NK-92 treated with Interleukin-12 subunit alpha and Interleukin-12 subunit beta, amount 100 ng/mL, for 24 hours (cell line): ENCODE results near the gene FST.

Experiments used
- DNase-seq: peaks from one replicate; lab custom pipeline; 2025; lab: John Stamatoyannopoulos, UW

The FST gene

GRCh38 chr5:53480416-53481158 is at the start of gene FST:
FST (plus strand) TSS chr5:53480629; CDS start chr5:53480792, 163 bp downstream.
- DNase-seq: no peak

- DNase-seq: no peak
These were observed 48.8 kb upstream of the FST start for GRCh38 chr5:53431665-53432064.

GRCh38 chr5:53433026-53433425 is 47.4 kb upstream of the FST start:
- no peak for DNase-seq

- no peak for DNase-seq
These were observed 45.9 kb upstream of the FST start for GRCh38 chr5:53434541-53434940.

- no peak for DNase-seq
These were observed 43.8 kb upstream of the FST start for GRCh38 chr5:53436480-53437191.

GRCh38 chr5:53438079-53438478 is 42.4 kb upstream of the FST start:
- DNase-seq: no peak

GRCh38 chr5:53438486-53439472 is 41.6 kb upstream of the FST start:
- DNase-seq: no peak

GRCh38 chr5:53442961-53443360 is 37.5 kb upstream of the FST start:
- DNase-seq: no peak

GRCh38 chr5:53445569-53445968 is 34.9 kb upstream of the FST start:
- DNase-seq: no peak

GRCh38 chr5:53446908-53447307 is 33.5 kb upstream of the FST start:
- no peak for DNase-seq

GRCh38 chr5:53448851-53449250 is 31.6 kb upstream of the FST start:
- no peak for DNase-seq

- no peak for DNase-seq
These were observed 26.3 kb upstream of the FST start for GRCh38 chr5:53453898-53454718.

GRCh38 chr5:53454719-53455000 is 25.8 kb upstream of the FST start:
- no peak for DNase-seq

GRCh38 chr5:53456366-53456765 is 24.1 kb upstream of the FST start:
- no peak for DNase-seq

- no peak for DNase-seq
These were observed 16.4 kb upstream of the FST start for GRCh38 chr5:53463909-53464621.

- DNase-seq: no peak
These were observed 15.7 kb upstream of the FST start for GRCh38 chr5:53464722-53465121.

GRCh38 chr5:53469946-53470687 is 10.3 kb upstream of the FST start:
- DNase-seq: no peak

GRCh38 chr5:53472279-53472678 is 8.2 kb upstream of the FST start:
- DNase-seq: no peak

GRCh38 chr5:53472720-53473510 is 7.5 kb upstream of the FST start:
- no peak for DNase-seq

- DNase-seq: no peak
These were observed 6.8 kb upstream of the FST start for GRCh38 chr5:53473633-53474032.
